ENCODE measurements around the gene KLHL25. TPM values are rescaled to one million over a fixed set of nuclear protein-coding genes. Genes with fewer than 3 reads are reported as not detected.

Gene KLHL25
- total RNA-seq, 3 donors from 2014 or later: 10.9 to 21.0 (median 15.1) TPM

GRCh38 chr15:85772668-85773067, 22.1 kb downstream of the KLHL25 start:
- TF ChIP-seq POLR2AphosphoS5 (IDR thresholded peaks at IDR 0.05) (peak in 1 of 3 donors; percentile 12), CTCF (IDR thresholded peaks at IDR 0.05) (no peak)
- peak overlapping the region in 1 of 3 donors; percentile 29 for H3K4me3 ChIP-seq
- intact Hi-C loops (cut with DNase I; ENCODE audit: low total_unique reads): no loop called here
- peak overlapping the region; percentile 84 to 98 for H3K27ac ChIP-seq
- H3K36me3 ChIP-seq: no peaks in the 10 kb centered on the region
- no peaks in the 10 kb centered on the region for H3K27me3 ChIP-seq
- DNase-seq (ENCODE audit: low spot score in 2 of 2): peak in 1 of 2 donors; percentile 69
- H3K4me1 ChIP-seq: peaks cover 11 to 16% of the 10 kb centered on the region in 2 donors
- H3K9me3 ChIP-seq: no peaks in the 10 kb centered on the region

- TF ChIP-seq CTCF (IDR thresholded peaks at IDR 0.05) (no peak), POLR2AphosphoS5 (IDR thresholded peaks at IDR 0.05) (peak; percentile 51 to 98 (median 82))
- H3K27ac ChIP-seq: peak overlapping the region; percentile 84 to 98
- peak; percentile 59 to 63 for DNase-seq (ENCODE audit: low spot score in 2 of 2)
Measured at GRCh38 chr15:85771781-85772445, 22.8 kb downstream of the KLHL25 start.

GRCh38 chr15:85771271-85771670, 23.5 kb downstream of the KLHL25 start:
- H3K36me3 ChIP-seq: no peaks in the 10 kb centered on the region
- no peaks in the 10 kb centered on the region for H3K27me3 ChIP-seq
- H3K4me3 ChIP-seq: peak overlapping the region in 1 of 3 donors; percentile 29
- TF ChIP-seq POLR2A (IDR thresholded peaks at IDR 0.05): no peak
- TF ChIP-seq POLR2AphosphoS5 (IDR thresholded peaks at IDR 0.05): no peak
- TF ChIP-seq CTCF (IDR thresholded peaks at IDR 0.05): no peak
- intact Hi-C loops (cut with DNase I; ENCODE audit: low total_unique reads): no loop called here
- H3K4me1 ChIP-seq: peaks cover 11 to 16% of the 10 kb centered on the region in 2 donors
- no peak for DNase-seq (ENCODE audit: low spot score in 2 of 2)
- peak overlapping the region; percentile 84 to 98 for H3K27ac ChIP-seq
- H3K9me3 ChIP-seq: no peaks in the 10 kb centered on the region

More at GRCh38 chr15:85771781-85772445, 22.8 kb downstream of the KLHL25 start:
- Histone ChIP-seq H3K36me3 (no peaks in the 10 kb centered on the region), H3K4me1 (peaks cover 11 to 16% of the 10 kb centered on the region in 2 donors), H3K9me3 (no peaks in the 10 kb centered on the region), H3K4me3 (peak overlapping the region in 1 of 3 donors; percentile 29), H3K27me3 (no peaks in the 10 kb centered on the region)
- intact Hi-C loops (cut with DNase I; ENCODE audit: low total_unique reads): no loop called here

GRCh38 chr15:85770096-85771041, 24.4 kb downstream of the KLHL25 start:
- Histone ChIP-seq H3K9me3 (no peaks in the 10 kb centered on the region), H3K4me1 (peaks cover 11 to 16% of the 10 kb centered on the region in 2 donors), H3K27ac (peak overlapping the region; percentile 84 to 98), H3K36me3 (no peaks in the 10 kb centered on the region), H3K27me3 (no peaks in the 10 kb centered on the region), H3K4me3 (no peak overlapping the region)
- intact Hi-C loops (cut with DNase I; ENCODE audit: low total_unique reads): no loop called here
- DNase-seq (ENCODE audit: low spot score in 2 of 2): no peak
- TF ChIP-seq POLR2A (IDR thresholded peaks at IDR 0.05) (no peak), CTCF (IDR thresholded peaks at IDR 0.05) (no peak), POLR2AphosphoS5 (IDR thresholded peaks at IDR 0.05) (no peak)
